ENCODE measurements around the gene VPS33A. TPM values are rescaled to one million over a fixed set of nuclear protein-coding genes. Genes with fewer than 3 reads are reported as not detected.

Gene VPS33A
- total and polyA plus RNA-seq, 2 experiments from 2014 or later, result 19.5 to 48.0 TPM

DNA sequence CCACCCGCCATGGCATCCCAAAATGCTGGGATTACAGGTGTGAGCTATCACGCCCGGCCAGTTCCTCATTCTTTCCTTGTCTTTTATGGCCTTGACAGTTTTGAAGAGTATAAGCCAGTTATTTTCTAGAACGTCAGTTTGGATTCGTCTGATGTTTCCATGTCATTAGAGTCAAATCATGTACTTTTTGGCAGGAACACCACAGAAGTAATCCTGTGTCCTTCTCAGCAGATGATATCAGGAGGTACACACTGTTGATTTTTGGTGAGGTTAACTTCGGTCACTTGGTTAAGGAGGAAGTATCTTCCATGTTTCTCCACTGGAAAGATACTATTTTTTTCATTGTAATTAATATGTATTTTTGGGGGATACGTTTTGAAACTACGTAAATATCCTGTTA lies 25.1 kb upstream of the VPS33A start:
- TF ChIP-seq NANOG (IDR thresholded peaks at IDR 0.05; ENCODE audit: borderline replicate concordance) (no peak), CREB1 (CRISPR knock-in tag; IDR thresholded peaks at IDR 0.05; ENCODE audit: low read depth) (no peak), ZNF462 (CRISPR knock-in tag; IDR thresholded peaks at IDR 0.05) (no peak), STAT1 (IDR thresholded peaks at IDR 0.05; ENCODE audit: unreplicated experiment) (no peak), POLR2AphosphoS5 (IDR thresholded peaks at IDR 0.05; ENCODE audit: low read depth) (no peak), ZNF114 (CRISPR knock-in tag; IDR thresholded peaks at IDR 0.05) (no peak), ETS1 (IDR thresholded peaks at IDR 0.05) (no peak), EZH2phosphoT487 (IDR thresholded peaks at IDR 0.05; ENCODE audit: unreplicated experiment) (no peak), EZH2 (IDR thresholded peaks at IDR 0.05; ENCODE audit: low read depth, unreplicated experiment) (no peak), JUNB (IDR thresholded peaks at IDR 0.05; ENCODE audit: unreplicated experiment) (no peak), ZNF331 (CRISPR knock-in tag; IDR thresholded peaks at IDR 0.05; ENCODE audit: low read depth) (no peak)
- TF ChIP-seq, protein P1, sequence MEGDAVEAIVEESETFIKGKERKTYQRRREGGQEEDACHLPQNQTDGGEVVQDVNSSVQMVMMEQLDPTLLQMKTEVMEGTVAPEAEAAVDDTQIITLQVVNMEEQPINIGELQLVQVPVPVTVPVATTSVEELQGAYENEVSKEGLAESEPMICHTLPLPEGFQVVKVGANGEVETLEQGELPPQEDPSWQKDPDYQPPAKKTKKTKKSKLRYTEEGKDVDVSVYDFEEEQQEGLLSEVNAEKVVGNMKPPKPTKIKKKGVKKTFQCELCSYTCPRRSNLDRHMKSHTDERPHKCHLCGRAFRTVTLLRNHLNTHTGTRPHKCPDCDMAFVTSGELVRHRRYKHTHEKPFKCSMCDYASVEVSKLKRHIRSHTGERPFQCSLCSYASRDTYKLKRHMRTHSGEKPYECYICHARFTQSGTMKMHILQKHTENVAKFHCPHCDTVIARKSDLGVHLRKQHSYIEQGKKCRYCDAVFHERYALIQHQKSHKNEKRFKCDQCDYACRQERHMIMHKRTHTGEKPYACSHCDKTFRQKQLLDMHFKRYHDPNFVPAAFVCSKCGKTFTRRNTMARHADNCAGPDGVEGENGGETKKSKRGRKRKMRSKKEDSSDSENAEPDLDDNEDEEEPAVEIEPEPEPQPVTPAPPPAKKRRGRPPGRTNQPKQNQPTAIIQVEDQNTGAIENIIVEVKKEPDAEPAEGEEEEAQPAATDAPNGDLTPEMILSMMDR (conservative IDR thresholded peaks at IDR 0.05; ENCODE audit: low read depth in 2 of 2), result no peak
- H3K36me3 Mint-ChIP-seq (ENCODE audit: low read depth), result no peaks in the 10 kb centered on the region
- no peaks in the 10 kb centered on the region for H3K36me3 ChIP-seq (ENCODE audit: insufficient read depth)
- DNase-seq (ENCODE audit: low spot score) (no peak), ATAC-seq (no peak)
- H3K27me3 Mint-ChIP-seq (ENCODE audit: insufficient read depth, low read depth, poor library complexity), result peaks cover 3% of the 10 kb centered on the region
- H3K4me3 Mint-ChIP-seq, result no peak overlapping the region
- H3K9me3 Mint-ChIP-seq, result no peaks in the 10 kb centered on the region
- no peaks in the 10 kb centered on the region for H4K20me1 ChIP-seq (replicated peaks; ENCODE audit: insufficient read depth)
- H3K4me3 ChIP-seq, result no peak overlapping the region
- H3K4me2 ChIP-seq, result no peak overlapping the region
- no peaks in the 10 kb centered on the region for H3K9me2 ChIP-seq (ENCODE audit: insufficient read depth)
- H2AFZ ChIP-seq, result no peak overlapping the region
- no peaks in the 10 kb centered on the region for H3K4me1 Mint-ChIP-seq
- H3K27me3 ChIP-seq (ENCODE audit: insufficient read depth), result no peaks in the 10 kb centered on the region
- H3K4me1 ChIP-seq (ENCODE audit: insufficient read depth), result no peaks in the 10 kb centered on the region
- H3K79me2 ChIP-seq (replicated peaks; ENCODE audit: insufficient read depth), result no peaks in the 10 kb centered on the region
- no peak overlapping the region for H3K27ac Mint-ChIP-seq
- no peaks in the 10 kb centered on the region for H3F3A ChIP-seq (replicated peaks; ENCODE audit: low read depth)
- no peak overlapping the region for H3K27ac ChIP-seq (ENCODE audit: low read depth)

Measured in GM23338 (cell line).